OCI-LY1 (cell line): ENCODE measurements around the gene TPRG1.

Source experiments
- CTCF ChIP-seq: fragments of 200-600 bp; sonication (generic), shearing (Covaris generic); IDR thresholded peaks from 2 replicates; pipeline ENCODE4 v1.5.1; 2017; ENCODE audit warnings: mild to moderate bottlenecking, antibody characterized with exemption, low read length, moderate library complexity, mixed read lengths
- EZH2 ChIP-seq: fragments of 200-600 bp; sonication (generic), shearing (Covaris generic); IDR thresholded peaks from 2 replicates; pipeline ENCODE4 v1.8.0; 2017; ENCODE audit warnings: borderline replicate concordance, mixed run types, mild to moderate bottlenecking, antibody characterized with exemption, low read length, moderate library complexity, mixed read lengths

GRCh38 chr3:189227249-189227648 is 55.5 kb downstream of the TPRG1 start:
- TF ChIP-seq CTCF, result no peak
- TF ChIP-seq EZH2, result no peak
